Central memory CD8-positive, alpha-beta T cell (primary cell): Measurements from ENCODE around the gene ME1.
"Not testable (repeated sequence)": the region's sequence is repeated elsewhere in the genome, so short reads cannot be mapped to it uniquely, and the experiment has no call there.

Source experiments
- ATAC-seq: fragments of 150-1000 bp; cut with Tn5 transposase; replicated peaks from 2 replicates; pipeline ENCODE4 v1.10.0; 2022; ENCODE audit warnings: mild to moderate bottlenecking, moderate FRiP score, moderate number of reproducible peaks; ENCODE audit not compliant: poor library complexity, severe bottlenecking; ENCODE audit errors: extremely low read depth
- DNase-seq, 2 donors: peaks; one replicate each; pipeline ENCODE4 v3.0.0; 2021; ENCODE audit warnings: low spot score in 2 of 2
- H3K27ac Mint-ChIP-seq: one replicate; pipeline ENCODE4 v1.8.0; 2022; ENCODE audit warnings: low read depth, mild to moderate bottlenecking, moderate library complexity, mixed read lengths
- H3K27me3 Mint-ChIP-seq: one replicate; pipeline ENCODE4 v1.8.0; 2022; ENCODE audit warnings: mixed read lengths
- H3K36me3 Mint-ChIP-seq: one replicate; pipeline ENCODE4 v1.8.0; 2022; ENCODE audit warnings: mild to moderate bottlenecking, moderate library complexity, mixed read lengths; ENCODE audit not compliant: insufficient read depth
- H3K4me1 Mint-ChIP-seq: one replicate; pipeline ENCODE4 v1.8.0; 2022; ENCODE audit warnings: mixed read lengths
- H3K4me3 Mint-ChIP-seq: one replicate; pipeline ENCODE4 v1.8.0; 2022; ENCODE audit warnings: mild to moderate bottlenecking, moderate library complexity, mixed read lengths
- H3K9me3 Mint-ChIP-seq: one replicate; pipeline ENCODE4 v1.8.0; 2022; ENCODE audit warnings: mixed read lengths

The ME1 gene

DNA sequence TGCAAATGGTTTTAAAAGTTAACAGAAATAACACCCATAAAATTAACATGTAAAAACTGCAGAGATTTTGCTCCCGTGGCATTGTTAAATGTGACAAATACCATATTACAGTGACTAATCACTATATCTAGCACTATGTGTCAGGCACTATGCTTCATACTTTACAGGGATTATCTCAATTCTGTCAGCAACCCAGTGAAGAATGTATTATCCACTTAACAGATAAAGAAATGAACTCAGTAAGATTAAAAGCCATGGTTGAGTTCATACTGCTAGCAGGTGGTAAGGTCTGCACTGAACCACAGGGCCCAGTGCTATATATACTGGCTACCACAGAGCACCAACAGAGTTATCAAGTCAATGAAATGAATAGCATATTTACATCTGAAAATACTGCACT, 172.3 kb downstream of the ME1 start:
- H3K4me1 Mint-ChIP-seq = no peaks in the 10 kb centered on the region
- no peaks in the 10 kb centered on the region for H3K36me3 Mint-ChIP-seq
- peaks cover 14% of the 10 kb centered on the region for H3K27me3 Mint-ChIP-seq
- H3K27ac Mint-ChIP-seq = no peak overlapping the region
- ATAC-seq (no peak), DNase-seq (no peak)
- H3K9me3 Mint-ChIP-seq = peaks cover 5% of the 10 kb centered on the region
- no peak overlapping the region for H3K4me3 Mint-ChIP-seq

DNA sequence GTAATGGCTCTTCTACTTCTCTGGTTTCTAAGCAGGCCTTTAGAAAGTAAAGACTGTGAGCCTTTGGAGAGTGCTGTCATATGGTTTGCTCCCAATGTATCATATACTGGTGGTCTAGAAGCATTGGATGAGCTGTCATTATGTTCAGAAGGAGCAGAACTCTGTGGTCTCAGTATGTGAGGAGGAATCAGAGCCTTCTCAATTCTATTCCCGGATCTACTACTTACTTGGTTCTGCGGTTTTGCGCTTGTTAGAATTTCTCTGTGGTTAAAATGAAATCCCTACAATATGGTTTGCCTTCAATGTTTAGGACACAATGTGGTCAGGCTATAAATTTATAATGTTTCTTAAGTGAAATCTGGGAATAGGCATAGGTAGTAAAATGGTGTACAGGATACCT, 173.1 kb downstream of the ME1 start:
- Mint-ChIP-seq H3K27me3 (peaks cover 15% of the 10 kb centered on the region), H3K4me3 (no peak overlapping the region)

DNA sequence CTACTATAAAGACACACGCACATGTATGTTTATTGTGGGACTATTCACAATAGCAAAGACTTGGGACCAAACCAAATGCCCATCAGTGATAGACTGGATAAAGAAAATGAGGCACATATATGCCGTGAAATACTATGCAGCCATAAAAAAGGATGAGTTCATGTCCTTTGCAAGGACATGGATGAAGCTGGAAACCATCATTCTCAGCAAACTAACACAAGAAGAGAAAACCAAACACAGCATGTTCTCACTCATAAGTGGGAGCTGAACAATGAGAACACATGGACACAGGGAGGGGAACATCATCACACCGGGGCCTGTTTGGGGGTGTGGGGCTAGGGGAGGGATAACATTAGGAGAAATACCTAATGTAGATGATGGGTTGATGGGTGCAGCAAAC, 174.1 kb downstream of the ME1 start:
- H3K36me3 Mint-ChIP-seq, ATAC-seq, H3K4me1 Mint-ChIP-seq, H3K9me3 Mint-ChIP-seq, DNase-seq, H3K4me3 Mint-ChIP-seq, H3K27ac Mint-ChIP-seq: not testable (repeated sequence)
- H3K27me3 Mint-ChIP-seq = peaks cover 24% of the 10 kb centered on the region

More for the DNA sequence above, 173.1 kb downstream of the ME1 start:
- H3K9me3 Mint-ChIP-seq = peaks cover 5% of the 10 kb centered on the region
- no peak for DNase-seq
- H3K4me1 Mint-ChIP-seq = no peaks in the 10 kb centered on the region
- H3K36me3 Mint-ChIP-seq = no peaks in the 10 kb centered on the region
- H3K27ac Mint-ChIP-seq = no peak overlapping the region
- ATAC-seq = no peak

DNA sequence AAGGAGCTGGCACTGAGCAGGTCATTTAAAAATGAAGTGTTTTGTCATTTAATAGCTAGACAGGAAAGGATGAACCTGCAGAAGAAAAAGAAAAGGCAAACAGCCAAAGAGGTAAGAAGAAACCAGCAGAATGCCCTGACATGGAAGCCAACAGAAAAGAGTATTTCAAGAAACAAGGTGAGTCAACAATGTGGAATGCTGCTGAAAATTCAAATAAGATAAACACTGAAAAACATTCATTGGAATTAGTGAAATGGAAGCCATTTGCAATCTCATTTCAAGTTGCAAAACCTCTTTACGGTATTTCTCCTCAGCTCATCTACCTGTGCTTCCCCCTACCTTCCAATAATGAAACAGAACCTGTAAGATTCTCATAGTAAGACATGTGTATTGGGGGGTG, 178.1 kb downstream of the ME1 start:
- DNase-seq = no peak
- Mint-ChIP-seq H3K9me3 (no peaks in the 10 kb centered on the region), H3K4me3 (no peak overlapping the region), H3K4me1 (no peaks in the 10 kb centered on the region), H3K27ac (no peak overlapping the region), H3K36me3 (no peaks in the 10 kb centered on the region), H3K27me3 (peaks cover 17% of the 10 kb centered on the region)
- no peak for ATAC-seq

DNA sequence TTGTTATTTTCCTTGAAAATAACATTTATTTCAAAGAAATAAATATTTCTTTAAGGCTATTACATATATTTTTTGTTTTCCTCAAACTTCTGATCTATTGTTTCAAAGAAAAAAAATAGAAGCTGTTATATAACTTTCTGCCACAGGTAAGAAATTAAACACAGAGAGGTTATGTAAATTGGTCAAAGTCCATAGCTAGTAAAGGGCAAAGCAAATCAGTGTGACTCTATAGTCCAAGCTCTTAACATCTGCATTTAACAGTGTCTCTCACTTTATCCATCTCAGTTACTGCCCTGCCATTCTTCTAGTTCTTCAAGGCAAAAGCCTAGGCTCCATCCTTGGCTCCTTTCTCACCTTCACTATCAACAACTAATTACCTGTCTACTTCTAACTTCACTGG, 180.6 kb downstream of the ME1 start:
- DNase-seq (no peak), ATAC-seq (no peak)
- no peak overlapping the region for H3K27ac Mint-ChIP-seq
- no peaks in the 10 kb centered on the region for H3K9me3 Mint-ChIP-seq
- no peak overlapping the region for H3K4me3 Mint-ChIP-seq
- no peaks in the 10 kb centered on the region for H3K4me1 Mint-ChIP-seq
- no peaks in the 10 kb centered on the region for H3K36me3 Mint-ChIP-seq
- H3K27me3 Mint-ChIP-seq = peaks cover 17% of the 10 kb centered on the region

DNA sequence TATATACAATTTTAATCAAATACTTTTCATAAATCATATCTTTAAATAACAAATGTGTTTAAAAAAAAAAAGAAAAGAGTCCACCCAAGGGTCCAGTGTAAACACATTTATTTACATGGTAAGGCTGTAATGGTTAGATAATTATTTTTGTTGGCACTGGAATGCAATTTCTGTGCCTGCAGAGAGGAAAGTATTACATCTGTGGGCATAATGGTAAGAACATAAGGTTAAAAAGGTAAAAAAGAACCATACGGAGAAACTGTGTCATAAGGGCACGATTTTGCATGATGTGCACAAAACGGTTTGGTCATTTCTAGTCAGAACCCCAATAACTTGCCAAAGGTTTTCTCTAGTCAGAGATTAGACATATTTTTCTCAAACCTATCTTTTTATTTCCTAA, 183.4 kb downstream of the ME1 start:
- ATAC-seq (no peak), DNase-seq (no peak)
- no peaks in the 10 kb centered on the region for H3K4me1 Mint-ChIP-seq
- no peak overlapping the region for H3K27ac Mint-ChIP-seq
- H3K9me3 Mint-ChIP-seq = no peaks in the 10 kb centered on the region
- peaks cover 16% of the 10 kb centered on the region for H3K27me3 Mint-ChIP-seq
- no peak overlapping the region for H3K4me3 Mint-ChIP-seq
- no peaks in the 10 kb centered on the region for H3K36me3 Mint-ChIP-seq

DNA sequence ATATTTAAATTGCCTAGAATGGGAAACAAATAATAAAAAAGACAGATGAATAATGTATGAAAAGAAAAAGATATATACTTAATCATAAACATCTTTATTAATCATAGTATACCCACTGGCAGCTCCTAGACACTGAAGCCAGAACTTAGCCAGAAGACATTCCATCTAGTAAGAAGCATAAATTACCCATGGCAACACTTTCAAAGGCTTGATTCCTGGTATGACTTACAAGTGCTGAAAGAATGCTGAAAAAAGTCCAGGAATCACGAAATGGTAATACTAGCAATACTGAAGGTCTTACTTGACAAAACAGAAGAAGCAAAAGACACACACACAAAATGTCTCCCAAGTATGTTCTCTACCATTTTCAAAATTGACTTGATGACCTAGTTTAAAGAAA, 199.7 kb downstream of the ME1 start:
- Mint-ChIP-seq H3K4me1 (no peaks in the 10 kb centered on the region), H3K4me3 (no peak overlapping the region), H3K36me3 (peaks cover 2% of the 10 kb centered on the region), H3K27me3 (peaks cover 26% of the 10 kb centered on the region), H3K9me3 (no peaks in the 10 kb centered on the region), H3K27ac (no peak overlapping the region)
- DNase-seq = no peak
- ATAC-seq = no peak

DNA sequence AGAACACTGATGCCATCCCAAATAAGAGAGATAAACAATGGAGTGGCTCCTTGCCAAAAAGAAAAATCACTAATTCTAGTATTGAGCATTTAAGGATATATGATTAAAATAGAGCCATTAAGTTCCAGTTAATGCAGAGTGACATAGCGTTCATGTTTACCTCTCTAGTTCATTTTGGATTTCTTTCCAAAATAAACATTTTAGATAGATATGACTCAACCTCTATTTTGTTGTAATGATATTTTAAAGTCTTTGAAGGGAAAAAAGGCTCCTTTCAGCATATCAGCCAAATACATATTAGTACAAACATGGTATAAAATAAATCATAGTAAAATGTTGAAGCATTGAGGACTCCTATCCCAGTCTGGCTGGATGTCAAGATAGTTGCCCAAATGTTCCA, 204.3 kb downstream of the ME1 start:
- H3K27me3 Mint-ChIP-seq = peaks cover 8% of the 10 kb centered on the region

DNA sequence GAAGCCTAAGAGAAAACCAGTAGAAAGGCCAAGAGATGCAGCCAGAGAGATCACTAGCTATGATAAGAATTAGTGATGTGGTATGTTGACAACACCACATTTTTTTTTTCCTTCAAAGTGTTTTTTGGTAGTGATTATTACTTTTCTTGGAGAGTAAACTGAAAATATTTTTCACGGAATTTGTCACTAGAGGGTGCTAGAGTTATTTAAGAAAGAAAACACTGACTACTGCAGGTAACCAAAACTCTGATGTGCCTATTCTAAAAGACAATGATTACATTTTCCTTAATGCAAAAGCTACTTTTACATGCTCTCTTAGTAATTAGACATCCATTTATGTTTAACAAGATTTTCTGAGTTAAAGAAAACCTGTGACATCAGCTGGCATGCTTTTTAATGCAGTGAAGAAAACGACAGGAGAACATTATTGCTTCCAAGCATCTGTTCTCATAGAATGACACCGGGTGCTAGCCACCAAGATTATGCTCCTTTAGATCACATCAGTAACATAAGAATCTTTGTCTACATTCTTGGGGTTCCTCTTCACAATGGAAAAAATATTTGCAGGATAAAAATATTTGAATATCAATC, 208.9 kb downstream of the ME1 start:
- Mint-ChIP-seq H3K27me3 (no peaks in the 10 kb centered on the region), H3K4me3 (no peak overlapping the region), H3K9me3 (no peaks in the 10 kb centered on the region), H3K36me3 (peaks cover 2% of the 10 kb centered on the region), H3K27ac (no peak overlapping the region), H3K4me1 (no peaks in the 10 kb centered on the region)
- no peak for ATAC-seq
- DNase-seq = no peak

More for the DNA sequence above, 204.3 kb downstream of the ME1 start:
- no peaks in the 10 kb centered on the region for H3K4me1 Mint-ChIP-seq
- H3K36me3 Mint-ChIP-seq = no peaks in the 10 kb centered on the region
- H3K4me3 Mint-ChIP-seq = no peak overlapping the region
- DNase-seq (no peak), ATAC-seq (no peak)
- H3K9me3 Mint-ChIP-seq = no peaks in the 10 kb centered on the region
- H3K27ac Mint-ChIP-seq = no peak overlapping the region

DNA sequence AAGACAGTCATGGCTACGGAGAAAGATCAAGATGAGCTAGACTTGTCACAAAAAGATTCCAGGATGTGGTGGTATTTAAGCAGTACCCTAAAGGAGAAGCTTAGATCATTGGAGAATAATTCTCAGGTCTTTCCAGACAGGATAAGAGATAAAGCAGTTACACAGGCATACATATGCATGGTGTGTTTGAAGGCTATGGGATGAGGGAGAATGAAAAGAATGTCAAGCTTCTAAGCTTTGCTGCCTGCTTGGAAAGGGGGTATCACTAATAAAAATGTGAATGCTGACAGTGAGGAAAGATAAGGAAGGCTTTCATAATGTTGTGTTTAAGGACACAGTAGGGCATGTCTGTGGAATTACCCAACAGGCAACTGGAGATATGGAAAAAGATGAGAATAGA, 209.6 kb downstream of the ME1 start:
- no peaks in the 10 kb centered on the region for H3K9me3 Mint-ChIP-seq
- H3K27ac Mint-ChIP-seq = no peak overlapping the region
- peaks cover 2% of the 10 kb centered on the region for H3K36me3 Mint-ChIP-seq
- no peak overlapping the region for H3K4me3 Mint-ChIP-seq
- DNase-seq (no peak), ATAC-seq (no peak)
- no peaks in the 10 kb centered on the region for H3K27me3 Mint-ChIP-seq
- H3K4me1 Mint-ChIP-seq = no peaks in the 10 kb centered on the region

DNA sequence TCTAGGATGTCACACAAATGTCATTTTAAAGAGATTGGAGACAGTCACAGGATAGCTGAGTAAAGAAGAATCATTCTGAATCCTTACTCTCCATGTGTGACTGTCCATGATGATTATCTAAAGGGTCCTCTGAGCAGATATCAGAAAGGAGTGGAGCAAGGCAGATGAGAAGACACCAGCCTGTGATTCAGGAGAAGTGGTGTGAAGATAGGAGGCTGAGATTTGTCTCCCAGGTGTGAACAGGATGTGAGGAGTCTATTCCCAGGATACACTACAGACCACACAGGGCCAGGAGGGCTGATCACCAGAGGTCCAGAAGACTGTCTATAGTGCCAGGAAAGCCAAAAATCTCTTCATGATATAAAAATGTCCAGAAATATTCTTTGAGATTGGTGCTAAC, 210.7 kb downstream of the ME1 start:
- Mint-ChIP-seq H3K27ac (no peak overlapping the region), H3K4me3 (no peak overlapping the region), H3K27me3 (no peaks in the 10 kb centered on the region)

DNA sequence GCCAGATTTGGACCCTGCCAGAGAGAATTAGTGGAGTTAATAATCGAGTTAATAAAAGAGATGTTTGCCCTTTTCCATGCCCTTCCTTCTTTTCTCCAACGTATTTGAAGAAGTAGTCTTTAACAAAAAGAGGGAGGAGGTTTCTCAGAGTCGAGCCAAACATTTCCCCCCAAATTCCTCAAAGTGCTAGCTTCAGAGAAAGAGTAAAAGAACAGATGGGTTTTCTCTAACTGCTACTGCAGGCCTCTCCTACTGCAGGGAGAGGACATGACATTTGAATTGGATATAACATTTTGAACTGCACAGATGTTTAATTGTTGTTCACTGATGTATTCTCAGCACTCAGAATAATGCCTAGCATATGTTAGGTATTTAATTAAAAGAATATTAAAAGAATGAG, 212.2 kb downstream of the ME1 start:
- no peak for ATAC-seq
- DNase-seq = no peak
- H3K4me3 Mint-ChIP-seq = no peak overlapping the region
- no peaks in the 10 kb centered on the region for H3K4me1 Mint-ChIP-seq
- H3K27me3 Mint-ChIP-seq = peaks cover 10% of the 10 kb centered on the region
- no peak overlapping the region for H3K27ac Mint-ChIP-seq
- no peaks in the 10 kb centered on the region for H3K9me3 Mint-ChIP-seq
- peaks cover 2% of the 10 kb centered on the region for H3K36me3 Mint-ChIP-seq

More for the DNA sequence above, 210.7 kb downstream of the ME1 start:
- no peak for DNase-seq
- H3K36me3 Mint-ChIP-seq = peaks cover 2% of the 10 kb centered on the region
- no peaks in the 10 kb centered on the region for H3K9me3 Mint-ChIP-seq
- ATAC-seq = no peak
- no peaks in the 10 kb centered on the region for H3K4me1 Mint-ChIP-seq

DNA sequence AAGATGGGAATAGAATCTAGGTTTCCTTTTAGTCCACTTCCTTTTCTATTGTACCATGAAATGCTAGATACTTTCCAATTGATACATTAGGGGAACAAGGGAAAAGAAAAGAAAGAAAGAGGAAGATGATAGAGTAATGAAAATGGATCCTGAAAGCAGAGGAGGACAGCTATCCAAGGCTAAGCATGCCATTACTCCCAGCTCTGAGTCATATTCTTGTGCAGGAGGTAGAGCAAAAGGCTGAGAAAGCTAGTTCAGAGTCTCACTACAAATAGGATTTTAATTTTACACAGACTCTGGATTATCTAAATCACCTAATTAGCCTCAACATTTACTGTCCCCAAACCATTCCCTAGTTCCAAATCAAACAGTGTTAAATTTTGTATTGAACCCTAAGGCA, 214.0 kb downstream of the ME1 start:
- Mint-ChIP-seq H3K4me3 (no peak overlapping the region), H3K27me3 (peaks cover 21% of the 10 kb centered on the region), H3K36me3 (peaks cover 2% of the 10 kb centered on the region), H3K4me1 (no peaks in the 10 kb centered on the region), H3K27ac (no peak overlapping the region), H3K9me3 (no peaks in the 10 kb centered on the region)
- DNase-seq (no peak), ATAC-seq (no peak)
